ENCODE data around the gene BTF3.

The BTF3 gene

DNA sequence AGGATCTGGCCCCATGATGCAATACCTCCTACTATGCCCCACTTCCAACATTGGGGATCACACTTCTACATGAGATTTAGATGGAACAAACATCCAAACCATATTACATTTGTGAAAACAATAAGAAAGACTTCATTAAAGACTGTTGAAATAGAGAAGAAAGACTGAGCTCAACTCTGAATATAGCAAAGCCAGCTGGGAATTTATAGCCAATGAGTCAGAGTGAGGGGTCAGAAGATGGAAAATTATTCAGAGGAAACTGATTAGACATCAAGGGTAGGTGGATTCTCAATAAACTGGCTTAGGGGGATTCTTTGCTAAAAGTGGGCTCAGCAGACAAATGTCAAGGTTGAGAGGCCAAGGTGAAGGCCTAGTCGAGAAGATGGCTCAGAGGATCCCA lies 25.6 kb downstream of the BTF3 start:
- no peak for DNase-seq (ENCODE audit: low read depth in 2 of 2)

DNA sequence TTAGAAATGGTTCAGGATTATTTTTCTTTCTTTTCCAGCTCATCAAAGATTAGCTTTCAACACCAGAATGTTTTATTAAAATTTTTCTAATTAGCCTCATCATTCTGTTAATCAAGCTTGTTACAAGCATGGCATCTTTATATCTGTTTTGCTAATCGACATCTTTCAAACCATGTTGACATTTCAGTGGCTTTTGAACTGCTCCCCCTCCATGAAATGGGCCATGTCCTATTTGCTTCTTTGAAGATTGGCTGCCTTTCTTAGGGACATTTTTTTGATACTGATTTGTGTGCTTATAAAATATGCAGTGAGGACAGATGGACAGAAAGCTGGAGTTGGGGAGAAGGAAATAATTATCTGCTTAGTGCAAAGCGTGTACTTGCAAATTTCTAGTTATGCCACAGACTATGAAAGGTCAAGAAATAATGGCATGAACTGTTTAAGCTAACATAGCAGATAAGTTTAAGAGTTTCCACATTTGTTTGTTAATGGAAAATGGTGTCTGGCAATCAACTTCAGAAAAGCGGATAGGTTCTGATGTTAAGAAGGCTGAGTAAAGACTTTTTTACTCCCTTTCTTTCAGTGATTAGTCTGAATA lies 27.5 kb downstream of the BTF3 start:
- no peak for DNase-seq (ENCODE audit: low read depth in 2 of 2)

GRCh38 chr5:73528248-73528647 lies 30.0 kb downstream of the BTF3 start:
- no peak for DNase-seq (ENCODE audit: low read depth in 2 of 2)

GRCh38 chr5:73529081-73529480 lies 30.8 kb downstream of the BTF3 start:
- DNase-seq (ENCODE audit: low read depth in 2 of 2) = no peak

- DNase-seq (ENCODE audit: low read depth in 2 of 2) = no peak
Measured at GRCh38 chr5:73531356-73531755, 33.1 kb downstream of the BTF3 start.

- DNase-seq (ENCODE audit: low read depth in 2 of 2) = no peak
Measured at GRCh38 chr5:73532195-73532594, 34.0 kb downstream of the BTF3 start.

DNA sequence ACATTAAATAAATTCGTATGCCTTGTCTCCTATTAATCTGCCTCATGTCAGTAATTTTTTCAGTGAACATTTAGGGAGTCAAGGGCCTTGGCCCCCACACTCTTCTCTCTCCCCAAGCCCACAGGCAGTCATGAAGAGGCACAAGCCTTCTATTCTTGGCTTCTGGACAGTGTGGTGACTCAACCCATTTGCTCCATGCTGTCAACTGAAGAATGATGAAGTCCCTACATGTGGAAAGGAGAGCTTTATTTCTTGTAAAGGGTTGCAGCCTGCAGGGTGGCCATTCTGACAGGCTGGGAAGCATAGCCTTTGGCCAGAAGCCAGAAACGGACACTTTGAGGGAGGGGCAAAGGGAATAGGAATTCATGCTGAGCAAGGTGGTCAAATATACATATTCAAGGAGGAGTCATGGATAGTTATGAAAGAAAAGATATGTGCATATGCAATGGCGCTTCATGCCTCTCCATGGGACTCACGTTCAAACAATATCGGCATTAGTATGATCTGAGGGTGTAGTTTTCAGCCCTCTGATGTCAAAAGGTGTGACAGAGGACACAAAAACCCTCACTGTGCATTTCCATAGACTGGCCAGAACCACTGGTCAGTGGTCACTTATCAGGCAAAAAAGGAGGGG lies 35.9 kb downstream of the BTF3 start:
- DNase-seq (ENCODE audit: low read depth in 2 of 2) = no peak

DNA sequence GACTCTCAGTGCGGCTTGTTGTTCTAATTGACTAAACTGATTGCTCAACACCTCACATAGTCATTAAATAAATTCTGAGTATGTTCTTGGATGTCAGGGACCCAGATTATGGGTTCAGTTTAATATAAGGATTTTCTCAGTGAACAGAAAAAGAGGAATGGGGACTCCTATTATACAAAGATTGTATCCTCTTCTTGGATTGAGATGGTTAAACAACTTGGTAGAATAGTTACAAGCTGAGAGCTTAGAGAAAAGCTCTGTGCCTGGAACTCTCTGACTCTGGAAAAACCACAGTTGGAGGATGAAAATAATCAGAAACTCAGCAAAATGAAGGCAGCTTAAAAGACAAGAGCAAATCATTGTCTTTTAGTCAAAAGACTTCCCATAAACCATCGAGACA lies 36.7 kb downstream of the BTF3 start:
- no peak for DNase-seq (ENCODE audit: low read depth in 2 of 2)

GRCh38 chr5:73539730-73540129 lies 41.5 kb downstream of the BTF3 start:
- no peak for DNase-seq (ENCODE audit: low read depth in 2 of 2)

- no peak for DNase-seq (ENCODE audit: low read depth in 2 of 2)
Measured at GRCh38 chr5:73540192-73540591, 42.0 kb downstream of the BTF3 start.

GRCh38 chr5:73542020-73542419 lies 43.8 kb downstream of the BTF3 start:
- no peak for DNase-seq (ENCODE audit: low read depth in 2 of 2)

DNA sequence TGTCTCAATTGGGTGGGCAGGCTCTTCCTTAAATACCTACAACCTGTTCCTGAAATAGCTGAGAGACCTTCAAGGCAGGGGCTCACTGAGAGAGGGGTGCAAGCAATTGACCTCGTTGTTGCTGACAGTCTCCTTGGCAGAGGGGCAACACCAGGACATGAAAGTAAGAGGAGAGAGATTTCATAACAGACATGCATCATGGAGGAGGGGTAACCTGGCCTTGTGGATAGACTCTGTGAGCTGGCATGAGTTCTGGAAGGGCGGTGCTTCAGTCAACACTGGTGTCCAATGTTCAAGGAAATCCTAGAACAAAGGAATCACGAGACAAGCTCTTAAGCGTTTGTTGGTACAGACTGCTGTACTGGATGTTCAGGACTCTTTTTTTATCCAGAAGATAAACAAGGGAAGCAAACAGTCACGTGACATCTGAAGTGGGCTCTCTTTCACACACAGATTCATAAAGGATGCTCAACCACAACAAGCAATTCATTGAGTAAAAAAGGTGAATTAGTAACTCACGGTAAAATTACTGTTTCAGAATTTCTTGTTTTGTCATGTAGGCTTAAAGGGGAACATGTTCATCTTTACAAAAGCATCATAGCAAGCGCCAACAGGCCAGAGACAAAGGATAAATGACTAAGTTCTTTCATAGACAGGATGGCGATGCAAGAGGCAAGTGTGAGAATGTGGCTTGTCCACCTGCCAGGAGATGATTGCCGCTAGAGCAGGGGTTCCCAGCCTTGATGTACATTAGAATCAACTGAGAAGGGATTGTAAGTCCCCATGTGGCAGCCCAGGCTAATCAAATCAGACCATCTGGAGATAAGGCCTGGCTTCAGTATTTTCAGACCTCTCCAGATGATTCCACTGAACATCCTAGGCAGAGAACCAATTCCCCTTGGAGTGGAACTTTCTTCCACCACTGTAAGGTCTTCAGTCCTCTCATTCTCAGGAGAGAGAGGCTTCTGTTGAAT lies 46.5 kb downstream of the BTF3 start:
- DNase-seq (ENCODE audit: low read depth in 2 of 2) = no peak

DNA sequence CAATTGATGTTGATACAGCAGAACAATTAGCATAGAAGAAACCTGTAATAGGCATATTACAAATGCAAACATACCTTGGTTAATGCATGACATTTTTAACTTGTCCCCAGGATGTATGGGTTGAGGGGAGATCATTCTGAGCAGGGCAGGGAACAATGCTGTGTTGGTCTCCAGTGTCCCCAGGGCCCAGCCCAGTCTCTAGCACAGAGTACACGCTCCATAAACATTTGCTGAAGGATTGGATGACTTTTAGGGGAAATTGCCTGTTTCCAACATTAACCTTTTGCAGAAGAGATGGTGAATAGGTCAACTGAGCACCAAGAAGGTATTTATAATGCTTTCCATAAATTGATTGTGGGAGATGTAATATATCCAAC lies 47.1 kb downstream of the BTF3 start:
- no peak for DNase-seq (ENCODE audit: low read depth in 2 of 2)

- DNase-seq (ENCODE audit: low read depth in 2 of 2) = no peak
Measured at GRCh38 chr5:73550016-73550415, 51.8 kb downstream of the BTF3 start.

- no peak for DNase-seq (ENCODE audit: low read depth in 2 of 2)
Measured at GRCh38 chr5:73552642-73553041, 54.4 kb downstream of the BTF3 start.

Data from stimulated activated CD8-positive, alpha-beta memory T cell treated with anti-CD3 and anti-CD28 coated beads, Interleukin-2, amount 100 ng/mL, for 1 hour (primary cell).